Neural progenitor cell (in vitro differentiated cells): Measurements from ENCODE around the gene SLC2A13. TPM values are rescaled to one million over a fixed set of nuclear protein-coding genes. Genes with fewer than 3 reads are reported as not detected.

Experiments
- DNase-seq: peaks from one replicate; pipeline ENCODE4 v3.0.0-alpha.2; 2016; ENCODE audit warnings: low spot score
- H2AFZ ChIP-seq: fragments of 200-600 bp; sonication (generic); replicated peaks from 2 replicates; pipeline ENCODE4 v1.6.1; 2016; ENCODE audit warnings: antibody characterized with exemption
- H3F3A ChIP-seq: fragments of 200-600 bp; sonication (generic); 2 replicates; pipeline ENCODE4 v1.6.1; 2016; ENCODE audit warnings: antibody characterized with exemption, low read depth
- H3K27ac ChIP-seq: fragments of 200-600 bp; sonication (generic); 2 replicates; pipeline ENCODE4 v1.5.1; 2016; ENCODE audit warnings: mild to moderate bottlenecking
- H3K27me3 ChIP-seq: fragments of 200-600 bp; sonication (generic); 2 replicates; pipeline ENCODE4 v1.6.1; 2016; ENCODE audit warnings: mild to moderate bottlenecking, moderate library complexity
- H3K36me3 ChIP-seq: fragments of 200-600 bp; sonication (generic); 2 replicates; pipeline ENCODE4 v1.5.1; 2016
- H3K4me1 ChIP-seq: fragments of 200-600 bp; sonication (generic); 2 replicates; pipeline ENCODE4 v1.6.1; 2016; ENCODE audit warnings: mixed run types
- H3K4me2 ChIP-seq: fragments of 200-600 bp; sonication (generic); 2 replicates; pipeline ENCODE4 v1.6.1; 2016
- H3K4me3 ChIP-seq: fragments of 200-600 bp; sonication (generic); 2 replicates; pipeline ENCODE4 v1.5.1; 2016
- H3K79me2 ChIP-seq: fragments of 200-600 bp; sonication (generic); 2 replicates; pipeline ENCODE4 v1.6.1; 2016; ENCODE audit warnings: low read depth
- H3K9ac ChIP-seq: fragments of 200-600 bp; sonication (generic); 2 replicates; pipeline ENCODE4 v1.6.1; 2016
- H3K9me3 ChIP-seq: fragments of 200-600 bp; sonication (generic); 2 replicates; pipeline ENCODE4 v1.5.1; 2016; ENCODE audit warnings: low read depth
- H4K20me1 ChIP-seq: fragments of 200-600 bp; sonication (generic); 2 replicates; pipeline ENCODE4 v1.6.1; 2016; ENCODE audit warnings: low read depth
- H3K27ac Mint-ChIP-seq: 3 replicates; pipeline ENCODE4 v1.8.0; 2021; ENCODE audit warnings: mixed read lengths
- H3K27me3 Mint-ChIP-seq: 2 replicates; pipeline ENCODE4 v1.8.0; 2022; ENCODE audit warnings: low read depth, mild to moderate bottlenecking, inconsistent platforms, moderate library complexity, mixed read lengths; ENCODE audit not compliant: insufficient read depth
- H3K36me3 Mint-ChIP-seq: 3 replicates; pipeline ENCODE4 v1.8.0; 2021; ENCODE audit warnings: mixed read lengths
- H3K4me1 Mint-ChIP-seq: 3 replicates; pipeline ENCODE4 v1.8.0; 2021; ENCODE audit warnings: mixed read lengths
- H3K4me3 Mint-ChIP-seq: 3 replicates; pipeline ENCODE4 v1.8.0; 2021; ENCODE audit warnings: mild to moderate bottlenecking, moderate library complexity, mixed read lengths
- H3K9me3 Mint-ChIP-seq: 3 replicates; pipeline ENCODE4 v1.8.0; 2020; ENCODE audit warnings: mixed read lengths
- EZH2 ChIP-seq: fragments of 200-600 bp; sonication (generic); IDR thresholded peaks from 2 replicates; pipeline ENCODE4 v1.6.1; 2017; ENCODE audit warnings: antibody characterized with exemption, mild to moderate bottlenecking, moderate library complexity
- EZH2phosphoT487 ChIP-seq: fragments of 200-600 bp; sonication (generic); IDR thresholded peaks from 2 replicates; pipeline ENCODE4 v1.6.1; 2017; ENCODE audit warnings: antibody characterized with exemption
- total RNA-seq: library from RNA; depleted of rRNA; stranded (reverse); fragments of >200 nt; gene quantifications from 2 replicates; pipeline ENCODE4 v1.2.3, GENCODE V29; 2015; ENCODE audit warnings: low replicate concordance
- TF ChIP-seq, protein P1 (sequence below): fragments of 200-600 bp; sonication (generic); IDR thresholded peaks from 2 replicates; pipeline ENCODE4 v1.5.1; 2017; ENCODE audit warnings: antibody characterized with exemption, mild to moderate bottlenecking

SLC2A13 gene
- total RNA-seq, 1 donor from 2014 or later = 11.1 TPM

DNA sequence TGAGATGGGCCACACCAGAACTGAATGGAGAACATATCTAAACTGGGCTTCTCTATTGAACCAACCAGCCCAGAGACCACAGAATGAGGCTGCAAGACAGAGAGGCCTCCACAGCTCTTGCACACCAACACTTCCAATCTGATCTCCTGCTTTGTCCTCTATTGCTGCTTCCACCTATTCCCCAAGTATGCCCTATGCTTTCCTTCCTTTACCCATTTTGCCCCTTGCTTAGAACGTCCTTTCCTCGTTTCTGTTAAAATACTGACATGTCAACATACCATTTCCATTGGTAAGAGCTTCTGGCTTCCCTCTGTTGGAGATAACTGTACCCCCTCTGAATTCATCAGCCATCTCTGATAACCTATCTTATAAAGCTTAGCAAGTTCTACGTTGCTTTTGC, 2.8 kb downstream of the SLC2A13 start:
- Histone ChIP-seq H3K4me3 (no peak overlapping the region), H3K4me2 (no peak overlapping the region)

DNA sequence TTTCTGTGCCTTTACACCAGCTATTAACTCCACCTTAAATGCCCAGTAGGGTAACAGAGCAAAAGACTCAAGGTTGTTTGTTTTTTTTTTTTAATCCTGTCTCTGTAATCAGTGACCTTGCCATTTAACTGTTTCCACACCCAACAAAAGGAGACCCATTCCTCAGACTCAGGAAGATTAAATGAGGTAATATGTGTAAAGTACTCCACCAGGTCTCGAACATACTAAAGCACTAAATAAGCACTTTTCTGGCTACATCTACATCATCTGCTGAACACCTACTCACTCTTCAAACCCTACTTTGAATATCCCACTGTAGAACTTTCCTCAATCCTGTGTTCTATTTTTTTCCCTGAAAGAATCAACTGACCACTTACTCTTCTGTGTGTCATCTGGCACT, 4.1 kb downstream of the SLC2A13 start:
- H3K36me3 ChIP-seq = no peaks in the 10 kb centered on the region
- no peak for DNase-seq
- H3K4me1 ChIP-seq = peaks cover 6% of the 10 kb centered on the region
- H2AFZ ChIP-seq = no peak overlapping the region
- H3K4me3 Mint-ChIP-seq = no peak overlapping the region
- H3K36me3 Mint-ChIP-seq = peaks cover 7% of the 10 kb centered on the region
- no peaks in the 10 kb centered on the region for H3K27me3 Mint-ChIP-seq
- H3K9me3 ChIP-seq = no peaks in the 10 kb centered on the region
- H3K27me3 ChIP-seq = peaks cover 17% of the 10 kb centered on the region
- H3K79me2 ChIP-seq = no peaks in the 10 kb centered on the region
- peaks cover 23% of the 10 kb centered on the region for H3K4me1 Mint-ChIP-seq
- no peaks in the 10 kb centered on the region for H3K9me3 Mint-ChIP-seq
- no peak overlapping the region for H3K4me2 ChIP-seq
- no peak overlapping the region for H3K9ac ChIP-seq
- TF ChIP-seq, protein P1, sequence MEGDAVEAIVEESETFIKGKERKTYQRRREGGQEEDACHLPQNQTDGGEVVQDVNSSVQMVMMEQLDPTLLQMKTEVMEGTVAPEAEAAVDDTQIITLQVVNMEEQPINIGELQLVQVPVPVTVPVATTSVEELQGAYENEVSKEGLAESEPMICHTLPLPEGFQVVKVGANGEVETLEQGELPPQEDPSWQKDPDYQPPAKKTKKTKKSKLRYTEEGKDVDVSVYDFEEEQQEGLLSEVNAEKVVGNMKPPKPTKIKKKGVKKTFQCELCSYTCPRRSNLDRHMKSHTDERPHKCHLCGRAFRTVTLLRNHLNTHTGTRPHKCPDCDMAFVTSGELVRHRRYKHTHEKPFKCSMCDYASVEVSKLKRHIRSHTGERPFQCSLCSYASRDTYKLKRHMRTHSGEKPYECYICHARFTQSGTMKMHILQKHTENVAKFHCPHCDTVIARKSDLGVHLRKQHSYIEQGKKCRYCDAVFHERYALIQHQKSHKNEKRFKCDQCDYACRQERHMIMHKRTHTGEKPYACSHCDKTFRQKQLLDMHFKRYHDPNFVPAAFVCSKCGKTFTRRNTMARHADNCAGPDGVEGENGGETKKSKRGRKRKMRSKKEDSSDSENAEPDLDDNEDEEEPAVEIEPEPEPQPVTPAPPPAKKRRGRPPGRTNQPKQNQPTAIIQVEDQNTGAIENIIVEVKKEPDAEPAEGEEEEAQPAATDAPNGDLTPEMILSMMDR = no peak
- TF ChIP-seq EZH2 (no peak), EZH2phosphoT487 (no peak)
- H3K27ac Mint-ChIP-seq = no peak overlapping the region
- no peak overlapping the region for H3K4me3 ChIP-seq
- H3F3A ChIP-seq = peaks cover 8% of the 10 kb centered on the region
- H3K27ac ChIP-seq = no peak overlapping the region
- H4K20me1 ChIP-seq = peaks cover 11% of the 10 kb centered on the region

More for the DNA sequence above, 2.8 kb downstream of the SLC2A13 start:
- H3K9ac ChIP-seq = no peak overlapping the region
- H3K4me1 Mint-ChIP-seq = peaks cover 28% of the 10 kb centered on the region
- H2AFZ ChIP-seq = no peak overlapping the region
- peaks cover 3% of the 10 kb centered on the region for H3K27me3 Mint-ChIP-seq
- H3K36me3 ChIP-seq = no peaks in the 10 kb centered on the region
- peaks cover 13% of the 10 kb centered on the region for H3F3A ChIP-seq
- H3K36me3 Mint-ChIP-seq = peaks cover 6% of the 10 kb centered on the region
- H3K27me3 ChIP-seq = peaks cover 26% of the 10 kb centered on the region
- H3K9me3 Mint-ChIP-seq = no peaks in the 10 kb centered on the region
- H3K4me1 ChIP-seq = peaks cover 6% of the 10 kb centered on the region
- H3K27ac Mint-ChIP-seq = no peak overlapping the region
- no peak overlapping the region for H3K27ac ChIP-seq
- H4K20me1 ChIP-seq = peaks cover 11% of the 10 kb centered on the region
- no peak for DNase-seq
- TF ChIP-seq, protein P1 = no peak
- TF ChIP-seq EZH2 = no peak
- no peak for TF ChIP-seq EZH2phosphoT487
- no peaks in the 10 kb centered on the region for H3K9me3 ChIP-seq
- no peaks in the 10 kb centered on the region for H3K79me2 ChIP-seq
- peak overlapping the region; percentile 63 for H3K4me3 Mint-ChIP-seq

DNA sequence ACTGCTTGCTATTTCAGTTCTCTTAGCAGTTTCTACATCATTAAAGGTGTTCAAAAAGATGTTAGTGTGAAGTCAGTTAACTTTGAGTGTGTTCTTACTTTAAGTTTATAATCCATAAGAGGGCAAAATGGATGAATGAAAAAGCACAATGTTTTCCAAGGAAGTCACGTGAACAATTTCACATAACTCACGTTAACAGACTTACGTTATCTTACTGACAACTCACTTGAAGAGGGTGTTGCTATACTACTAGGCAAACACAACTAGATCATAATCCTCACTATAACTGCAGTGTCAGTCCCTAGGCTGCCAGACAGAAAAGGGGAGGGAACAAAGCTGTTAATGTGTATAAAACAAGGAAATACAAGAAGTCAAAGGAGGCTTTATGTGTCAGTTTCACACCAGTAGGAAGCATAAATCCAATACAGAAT, 6.4 kb downstream of the SLC2A13 start:
- peaks cover 13% of the 10 kb centered on the region for H3K4me1 Mint-ChIP-seq
- no peak overlapping the region for H3K27ac Mint-ChIP-seq
- no peaks in the 10 kb centered on the region for H3K79me2 ChIP-seq

More for the DNA sequence above, 6.4 kb downstream of the SLC2A13 start:
- Histone ChIP-seq H3K4me2 (no peak overlapping the region), H3K9me3 (no peaks in the 10 kb centered on the region), H3K4me3 (no peak overlapping the region), H3K27ac (no peak overlapping the region), H3K27me3 (peaks cover 7% of the 10 kb centered on the region), H2AFZ (no peak overlapping the region), H3K36me3 (no peaks in the 10 kb centered on the region), H3K9ac (no peak overlapping the region), H4K20me1 (peaks cover 3% of the 10 kb centered on the region), H3K4me1 (peaks cover 6% of the 10 kb centered on the region), H3F3A (no peaks in the 10 kb centered on the region)
- no peaks in the 10 kb centered on the region for H3K9me3 Mint-ChIP-seq
- no peak for TF ChIP-seq EZH2phosphoT487
- no peak for TF ChIP-seq EZH2
- TF ChIP-seq, protein P1 = no peak
- peaks cover 7% of the 10 kb centered on the region for H3K36me3 Mint-ChIP-seq
- no peak for DNase-seq
- no peaks in the 10 kb centered on the region for H3K27me3 Mint-ChIP-seq
- no peak overlapping the region for H3K4me3 Mint-ChIP-seq
